Measurements from ENCODE around the gene OR6C2.
"Not testable (repeated sequence)": the region's sequence is repeated elsewhere in the genome, so short reads cannot be mapped to it uniquely, and the experiment has no call there.

The OR6C2 gene

DNA sequence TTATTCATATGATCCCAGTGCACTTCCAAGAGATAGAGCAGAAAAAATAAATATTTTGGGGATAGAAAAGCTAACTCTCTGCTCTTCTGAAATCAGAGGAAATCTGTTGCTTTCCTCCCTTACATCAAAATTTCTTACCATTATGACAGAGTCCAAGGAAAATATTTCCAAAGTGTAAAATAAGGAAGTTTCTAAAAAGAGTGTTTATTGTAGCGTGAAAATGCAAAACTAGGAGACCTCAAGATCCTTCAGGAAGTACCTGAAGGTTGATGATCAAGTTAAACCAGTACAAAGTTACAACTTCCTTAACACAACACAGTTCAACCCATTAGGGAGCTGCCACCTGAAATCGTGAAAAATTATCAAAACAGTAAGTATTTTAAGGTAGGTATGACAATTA is at the start of gene OR6C2:
Gene OR6C2 (plus strand): TSS at position 301 of the 400 bp plus-strand sequence. CDS start 8,138 bp downstream, outside the sequence.
- Histone ChIP-seq H3K4me1 (ENCODE audit: control insufficient read depth in 5 of 5, insufficient read depth in 5 of 5, low read length in 5 of 5) (no peaks in the 10 kb centered on the region), H3K4me3 (ENCODE audit: low read depth in 1 of 5, low read length in 5 of 5) (no peak within 1 kb of the TSS), H3K36me3 (ENCODE audit: control insufficient read depth in 5 of 5, insufficient read depth in 5 of 5, low read length in 5 of 5) (no peaks in the 10 kb centered on the region), H3K9me3 (ENCODE audit: control insufficient read depth in 5 of 5, low read length in 5 of 5) (peaks cover 0 to 5% (median 4%) of the 10 kb centered on the region in 5 donors), H3K9ac (ENCODE audit: low read length in 5 of 5) (no peak within 1 kb of the TSS), H3K27me3 (ENCODE audit: control insufficient read depth in 5 of 5, insufficient read depth in 4 of 5, low read length in 5 of 5) (no peaks in the 10 kb centered on the region), H3K27ac (ENCODE audit: low read depth, low read length) (no peak within 1 kb of the TSS)

DNA sequence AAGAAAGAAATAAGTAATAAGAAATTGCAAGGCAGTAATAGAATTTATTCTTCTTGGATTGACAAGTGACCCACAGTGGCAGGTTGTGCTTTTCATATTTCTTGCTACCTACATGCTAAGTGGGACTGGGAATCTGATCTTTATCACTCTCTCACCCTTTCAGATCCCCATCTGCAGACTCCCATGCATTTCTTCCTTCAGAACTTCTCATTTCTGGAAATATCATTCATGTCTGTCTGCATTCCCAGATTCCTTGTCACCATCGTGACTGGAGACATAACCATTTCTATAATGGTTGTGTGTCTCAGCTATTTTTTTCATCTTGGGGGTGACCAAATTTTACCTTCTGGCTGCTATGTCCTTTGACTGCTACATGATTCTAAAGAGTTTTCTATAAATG is 47.5 kb upstream of the OR6C2 start:
- Histone ChIP-seq H3K9me3 (ENCODE audit: control insufficient read depth in 5 of 5, low read length in 5 of 5) (no peaks in the 10 kb centered on the region), H3K9ac (ENCODE audit: low read length in 5 of 5) (no peak overlapping the region), H3K27ac (ENCODE audit: low read depth, low read length) (no peak overlapping the region), H3K27me3 (ENCODE audit: control insufficient read depth in 5 of 5, insufficient read depth in 4 of 5, low read length in 5 of 5) (peaks cover 0 to 4% (median 0%) of the 10 kb centered on the region in 5 donors), H3K36me3 (ENCODE audit: control insufficient read depth in 5 of 5, insufficient read depth in 5 of 5, low read length in 5 of 5) (no peaks in the 10 kb centered on the region), H3K4me3 (ENCODE audit: low read depth in 1 of 5, low read length in 5 of 5) (no peak overlapping the region), H3K4me1 (ENCODE audit: control insufficient read depth in 5 of 5, insufficient read depth in 5 of 5, low read length in 5 of 5) (no peaks in the 10 kb centered on the region)

DNA sequence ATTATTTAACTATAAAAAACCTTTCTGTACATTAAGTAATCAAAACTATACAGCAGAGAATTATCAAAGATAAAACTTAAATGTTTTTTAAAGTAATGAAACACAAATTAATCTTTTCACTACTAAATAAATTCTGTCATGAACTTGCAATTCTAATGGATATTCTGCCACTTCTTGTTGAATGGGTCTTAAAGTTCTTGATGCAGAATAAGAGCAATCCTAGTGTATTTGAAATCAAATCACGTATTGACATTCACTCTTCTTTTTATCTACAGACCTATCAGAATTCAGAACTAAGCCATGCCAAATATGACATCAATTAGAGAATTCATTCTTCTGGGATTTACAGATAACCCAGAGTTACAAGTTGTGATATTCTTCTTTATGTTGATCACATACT is 43.6 kb upstream of the OR6C2 start, which contains the start of gene OR6C65:
Gene OR6C65 (plus strand): TSS at position 301 of the 400 bp plus-strand sequence. CDS start 0 bp downstream, at position 301.
- Histone ChIP-seq H3K4me3 (ENCODE audit: low read depth in 1 of 5, low read length in 5 of 5) (no peak within 1 kb of the TSS), H3K4me1 (ENCODE audit: control insufficient read depth in 5 of 5, insufficient read depth in 5 of 5, low read length in 5 of 5) (no peaks in the 10 kb centered on the region), H3K9ac (ENCODE audit: low read length in 5 of 5) (no peak within 1 kb of the TSS), H3K27ac (ENCODE audit: low read depth, low read length) (no peak within 1 kb of the TSS), H3K9me3 (ENCODE audit: control insufficient read depth in 5 of 5, low read length in 5 of 5) (no peaks in the 10 kb centered on the region), H3K27me3 (ENCODE audit: control insufficient read depth in 5 of 5, insufficient read depth in 4 of 5, low read length in 5 of 5) (no peaks in the 10 kb centered on the region), H3K36me3 (ENCODE audit: control insufficient read depth in 5 of 5, insufficient read depth in 5 of 5, low read length in 5 of 5) (no peaks in the 10 kb centered on the region)

DNA sequence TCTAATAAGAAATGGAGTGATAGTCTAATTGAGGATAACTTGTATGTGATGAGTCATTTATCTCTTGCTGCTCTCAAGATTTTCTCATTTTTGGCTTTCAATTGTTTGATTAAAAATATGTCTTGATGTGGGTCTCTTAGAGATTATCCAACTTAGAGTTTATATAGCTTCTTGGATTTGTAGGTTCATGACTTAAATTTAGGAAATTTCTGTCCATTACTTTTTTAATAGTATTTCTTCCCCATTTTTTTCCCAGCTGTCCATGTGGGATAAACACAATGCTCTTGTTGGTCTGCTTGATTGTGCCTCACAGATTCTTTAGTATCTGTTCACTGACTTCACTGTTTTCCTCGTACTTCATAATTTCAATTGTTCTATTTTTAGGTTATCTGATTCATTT is 36.0 kb upstream of the OR6C2 start:
- no peaks in the 10 kb centered on the region for H3K4me1 ChIP-seq (ENCODE audit: control insufficient read depth in 5 of 5, insufficient read depth in 5 of 5, low read length in 5 of 5)
- no peak overlapping the region for H3K9ac ChIP-seq (ENCODE audit: low read length in 5 of 5)
- no peak overlapping the region for H3K27ac ChIP-seq (ENCODE audit: low read depth, low read length)
- H3K9me3 ChIP-seq (ENCODE audit: control insufficient read depth in 5 of 5, low read length in 5 of 5), result peaks cover 0 to 6% (median 3%) of the 10 kb centered on the region in 5 donors
- H3K4me3 ChIP-seq (ENCODE audit: low read depth in 1 of 5, low read length in 5 of 5), result no peak overlapping the region
- H3K27me3 ChIP-seq (ENCODE audit: control insufficient read depth in 5 of 5, insufficient read depth in 4 of 5, low read length in 5 of 5), result no peaks in the 10 kb centered on the region
- no peaks in the 10 kb centered on the region for H3K36me3 ChIP-seq (ENCODE audit: control insufficient read depth in 5 of 5, insufficient read depth in 5 of 5, low read length in 5 of 5)

DNA sequence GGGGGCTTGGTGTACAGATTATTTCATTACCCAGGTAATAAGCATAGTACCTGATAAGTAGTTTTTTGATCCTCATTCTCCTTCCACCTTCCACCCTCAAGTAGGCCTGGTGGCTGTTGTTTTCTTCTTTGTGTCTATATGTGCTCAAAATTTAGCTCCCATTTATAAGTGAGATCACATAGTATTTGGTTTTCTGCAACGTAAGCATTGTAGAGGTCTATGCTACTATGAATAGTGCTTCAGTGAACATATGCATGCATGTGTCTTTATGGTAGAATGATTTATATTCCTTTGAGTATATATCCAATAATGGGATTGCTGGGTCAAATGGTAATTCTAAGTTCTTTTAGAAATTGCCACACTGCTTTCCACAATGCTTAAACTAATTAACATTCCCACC is 34.7 kb upstream of the OR6C2 start:
- not testable (repeated sequence) for H3K9ac ChIP-seq (ENCODE audit: low read length in 5 of 5); H3K4me3 ChIP-seq (ENCODE audit: low read depth in 1 of 5, low read length in 5 of 5); H3K27ac ChIP-seq (ENCODE audit: low read depth, low read length); H3K9me3 ChIP-seq (ENCODE audit: control insufficient read depth in 5 of 5, low read length in 5 of 5); H3K27me3 ChIP-seq (ENCODE audit: control insufficient read depth in 5 of 5, insufficient read depth in 4 of 5, low read length in 5 of 5); H3K36me3 ChIP-seq (ENCODE audit: control insufficient read depth in 5 of 5, insufficient read depth in 5 of 5, low read length in 5 of 5); H3K4me1 ChIP-seq (ENCODE audit: control insufficient read depth in 5 of 5, insufficient read depth in 5 of 5, low read length in 5 of 5)

DNA sequence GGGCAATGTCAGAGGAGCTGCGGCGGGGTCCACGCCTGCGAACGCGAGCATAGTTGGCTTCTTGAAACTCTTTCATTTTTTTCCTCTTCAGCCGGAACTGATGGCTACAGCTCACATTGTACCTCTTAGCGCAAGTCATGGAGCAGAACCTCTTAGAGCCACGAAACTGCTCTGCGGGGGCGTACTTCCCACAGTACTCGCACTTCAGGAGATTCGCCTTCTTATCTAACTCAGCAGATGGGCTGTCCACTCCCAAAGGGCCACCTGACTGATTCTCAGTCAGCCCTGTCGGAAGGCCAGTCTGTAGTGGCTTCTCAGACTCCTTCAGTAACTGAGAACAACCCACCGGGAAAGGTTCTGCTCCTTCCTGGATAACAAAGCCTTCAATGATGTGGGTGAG is 31.7 kb upstream of the OR6C2 start:
- H3K27me3 ChIP-seq (ENCODE audit: control insufficient read depth in 5 of 5, insufficient read depth in 4 of 5, low read length in 5 of 5); H3K9ac ChIP-seq (ENCODE audit: low read length in 5 of 5); H3K4me3 ChIP-seq (ENCODE audit: low read depth in 1 of 5, low read length in 5 of 5); H3K27ac ChIP-seq (ENCODE audit: low read depth, low read length); H3K36me3 ChIP-seq (ENCODE audit: control insufficient read depth in 5 of 5, insufficient read depth in 5 of 5, low read length in 5 of 5); H3K4me1 ChIP-seq (ENCODE audit: control insufficient read depth in 5 of 5, insufficient read depth in 5 of 5, low read length in 5 of 5); H3K9me3 ChIP-seq (ENCODE audit: control insufficient read depth in 5 of 5, low read length in 5 of 5): not testable (repeated sequence)

DNA sequence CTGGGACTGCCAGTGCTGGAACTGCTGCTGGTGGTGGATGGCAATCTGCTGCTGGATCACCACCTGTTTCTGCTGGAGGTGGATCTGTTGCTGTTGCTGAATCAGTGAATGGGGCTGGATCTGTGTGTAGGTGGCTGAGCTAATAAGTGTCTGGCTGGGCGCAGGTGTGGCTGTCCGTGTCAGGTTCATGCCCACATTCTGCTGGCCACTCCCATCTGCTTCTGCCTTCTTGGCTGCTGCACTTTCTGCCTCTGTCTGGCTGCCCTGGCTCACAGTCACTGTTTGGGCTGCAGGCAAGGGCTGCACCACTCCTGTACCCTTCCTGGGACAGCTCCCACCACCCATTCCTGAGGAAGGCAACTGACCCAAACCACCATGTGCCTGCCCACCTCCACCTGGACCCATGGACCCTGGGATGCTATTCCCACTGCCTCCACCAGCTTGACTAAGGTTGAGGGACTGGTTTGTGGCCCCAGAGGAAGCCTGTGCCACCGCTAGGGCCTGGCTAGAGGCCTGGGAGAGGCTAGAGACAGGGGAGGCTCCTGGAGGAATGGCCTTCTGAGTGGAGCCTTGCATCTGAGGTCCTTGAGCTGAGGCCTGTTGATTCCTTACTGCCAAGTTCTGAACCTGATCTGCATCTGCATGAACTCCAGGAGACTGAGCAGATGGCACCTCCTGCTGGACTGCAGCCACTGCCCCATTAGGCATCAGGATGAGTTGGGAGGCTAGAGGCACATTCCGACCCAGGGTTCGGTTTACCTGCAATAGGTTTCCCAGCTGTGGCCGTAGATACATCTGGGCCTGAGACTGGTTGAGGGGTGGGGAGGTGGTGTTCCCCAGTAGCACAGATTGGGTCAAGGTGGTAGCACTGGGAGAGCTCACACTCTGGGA is 30.1 kb upstream of the OR6C2 start:
- not testable (repeated sequence) for H3K27ac ChIP-seq (ENCODE audit: low read depth, low read length); H3K9ac ChIP-seq (ENCODE audit: low read length in 5 of 5); H3K27me3 ChIP-seq (ENCODE audit: control insufficient read depth in 5 of 5, insufficient read depth in 4 of 5, low read length in 5 of 5); H3K36me3 ChIP-seq (ENCODE audit: control insufficient read depth in 5 of 5, insufficient read depth in 5 of 5, low read length in 5 of 5); H3K4me3 ChIP-seq (ENCODE audit: low read depth in 1 of 5, low read length in 5 of 5); H3K4me1 ChIP-seq (ENCODE audit: control insufficient read depth in 5 of 5, insufficient read depth in 5 of 5, low read length in 5 of 5); H3K9me3 ChIP-seq (ENCODE audit: control insufficient read depth in 5 of 5, low read length in 5 of 5)

DNA sequence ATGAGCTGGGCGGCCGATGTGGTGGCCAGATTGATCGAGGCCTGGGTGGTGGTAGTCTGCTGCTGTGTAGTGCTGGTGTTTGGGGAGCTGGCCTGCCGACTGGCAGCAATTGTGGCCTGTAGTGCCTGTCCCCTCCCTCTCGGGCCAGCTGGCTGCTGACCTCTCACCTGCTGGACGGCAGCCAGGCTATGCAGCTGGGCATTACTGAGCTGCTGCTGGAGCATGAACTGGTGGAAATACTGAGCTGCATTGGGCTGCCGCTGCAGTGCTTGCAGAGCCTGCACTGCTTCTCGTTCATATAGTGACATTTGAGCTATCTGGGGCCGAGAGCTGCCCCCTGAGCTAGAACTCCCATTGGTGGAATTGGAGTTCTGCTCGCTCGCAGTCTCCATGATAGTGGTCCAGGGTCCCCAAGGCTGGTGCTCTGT is 29.5 kb upstream of the OR6C2 start:
- H3K9me3 ChIP-seq (ENCODE audit: control insufficient read depth in 5 of 5, low read length in 5 of 5); H3K9ac ChIP-seq (ENCODE audit: low read length in 5 of 5); H3K27me3 ChIP-seq (ENCODE audit: control insufficient read depth in 5 of 5, insufficient read depth in 4 of 5, low read length in 5 of 5); H3K4me1 ChIP-seq (ENCODE audit: control insufficient read depth in 5 of 5, insufficient read depth in 5 of 5, low read length in 5 of 5); H3K27ac ChIP-seq (ENCODE audit: low read depth, low read length); H3K36me3 ChIP-seq (ENCODE audit: control insufficient read depth in 5 of 5, insufficient read depth in 5 of 5, low read length in 5 of 5): not testable (repeated sequence)
- peak overlapping the region in 1 of 5 donors; percentile 46 for H3K4me3 ChIP-seq (ENCODE audit: low read depth in 1 of 5, low read length in 5 of 5)

DNA sequence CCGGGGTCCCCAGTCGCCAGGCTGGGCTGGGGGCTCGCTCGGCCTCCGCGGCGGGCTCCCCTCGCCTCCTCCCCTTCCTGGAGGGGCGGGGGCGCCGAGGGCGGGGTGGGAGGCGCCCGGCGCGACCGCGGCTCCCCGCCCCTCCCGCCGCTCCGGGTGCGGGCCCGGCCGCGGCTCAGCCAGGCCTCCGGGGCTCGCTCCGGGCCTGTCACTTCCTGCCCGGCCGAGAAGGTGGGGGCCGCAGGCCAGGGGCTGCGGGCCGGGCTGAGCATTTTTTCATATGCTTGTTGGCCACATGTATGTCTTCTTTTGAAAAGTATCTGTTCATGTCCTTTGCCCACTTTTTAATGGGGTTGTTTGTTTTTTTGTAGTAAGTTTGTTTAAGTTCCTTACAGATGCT is 29.0 kb upstream of the OR6C2 start:
- H3K27ac ChIP-seq (ENCODE audit: low read depth, low read length); H3K4me1 ChIP-seq (ENCODE audit: control insufficient read depth in 5 of 5, insufficient read depth in 5 of 5, low read length in 5 of 5); H3K36me3 ChIP-seq (ENCODE audit: control insufficient read depth in 5 of 5, insufficient read depth in 5 of 5, low read length in 5 of 5); H3K27me3 ChIP-seq (ENCODE audit: control insufficient read depth in 5 of 5, insufficient read depth in 4 of 5, low read length in 5 of 5); H3K9me3 ChIP-seq (ENCODE audit: control insufficient read depth in 5 of 5, low read length in 5 of 5): not testable (repeated sequence)
- Histone ChIP-seq H3K9ac (ENCODE audit: low read length in 5 of 5) (peak overlapping the region in 1 of 5 donors; percentile 39), H3K4me3 (ENCODE audit: low read depth in 1 of 5, low read length in 5 of 5) (peak overlapping the region in 2 of 5 donors; percentile 11 to 46)

DNA sequence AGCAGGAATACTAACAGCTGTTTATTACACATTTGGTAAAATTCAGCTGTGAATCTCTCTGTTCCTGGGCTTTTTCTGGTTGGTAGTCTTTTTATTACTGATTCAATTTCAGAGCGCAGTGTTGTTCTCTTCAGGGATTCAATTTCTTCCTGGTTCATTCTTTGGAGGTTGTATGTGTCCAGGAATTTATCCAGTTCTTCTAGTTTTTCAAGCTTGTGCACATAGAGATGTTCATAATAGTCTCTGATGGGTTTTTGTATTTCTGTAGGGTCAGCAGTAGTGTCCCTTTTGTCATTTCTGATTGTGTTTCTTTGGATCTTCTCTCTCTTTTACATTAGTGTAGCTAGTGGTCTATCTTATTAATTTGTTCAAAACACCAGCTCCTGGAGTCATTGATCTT is 26.9 kb upstream of the OR6C2 start:
- H3K4me3 ChIP-seq (ENCODE audit: low read depth in 1 of 5, low read length in 5 of 5), result no peak overlapping the region
- H3K9ac ChIP-seq (ENCODE audit: low read length in 5 of 5), result no peak overlapping the region
- no peak overlapping the region for H3K27ac ChIP-seq (ENCODE audit: low read depth, low read length)
- H3K36me3 ChIP-seq (ENCODE audit: control insufficient read depth in 5 of 5, insufficient read depth in 5 of 5, low read length in 5 of 5), result no peaks in the 10 kb centered on the region
- no peaks in the 10 kb centered on the region for H3K27me3 ChIP-seq (ENCODE audit: control insufficient read depth in 5 of 5, insufficient read depth in 4 of 5, low read length in 5 of 5)
- no peaks in the 10 kb centered on the region for H3K9me3 ChIP-seq (ENCODE audit: control insufficient read depth in 5 of 5, low read length in 5 of 5)
- H3K4me1 ChIP-seq (ENCODE audit: control insufficient read depth in 5 of 5, insufficient read depth in 5 of 5, low read length in 5 of 5), result peaks cover 0 to 3% (median 0%) of the 10 kb centered on the region in 5 donors
